ENCODE measurements around the gene UBAP1L. TPM values are rescaled to one million over a fixed set of nuclear protein-coding genes. Genes with fewer than 3 reads are reported as not detected.

The UBAP1L gene
- total RNA-seq, 2 donors from 2014 or later = 3.7 to 11.0 TPM

DNA sequence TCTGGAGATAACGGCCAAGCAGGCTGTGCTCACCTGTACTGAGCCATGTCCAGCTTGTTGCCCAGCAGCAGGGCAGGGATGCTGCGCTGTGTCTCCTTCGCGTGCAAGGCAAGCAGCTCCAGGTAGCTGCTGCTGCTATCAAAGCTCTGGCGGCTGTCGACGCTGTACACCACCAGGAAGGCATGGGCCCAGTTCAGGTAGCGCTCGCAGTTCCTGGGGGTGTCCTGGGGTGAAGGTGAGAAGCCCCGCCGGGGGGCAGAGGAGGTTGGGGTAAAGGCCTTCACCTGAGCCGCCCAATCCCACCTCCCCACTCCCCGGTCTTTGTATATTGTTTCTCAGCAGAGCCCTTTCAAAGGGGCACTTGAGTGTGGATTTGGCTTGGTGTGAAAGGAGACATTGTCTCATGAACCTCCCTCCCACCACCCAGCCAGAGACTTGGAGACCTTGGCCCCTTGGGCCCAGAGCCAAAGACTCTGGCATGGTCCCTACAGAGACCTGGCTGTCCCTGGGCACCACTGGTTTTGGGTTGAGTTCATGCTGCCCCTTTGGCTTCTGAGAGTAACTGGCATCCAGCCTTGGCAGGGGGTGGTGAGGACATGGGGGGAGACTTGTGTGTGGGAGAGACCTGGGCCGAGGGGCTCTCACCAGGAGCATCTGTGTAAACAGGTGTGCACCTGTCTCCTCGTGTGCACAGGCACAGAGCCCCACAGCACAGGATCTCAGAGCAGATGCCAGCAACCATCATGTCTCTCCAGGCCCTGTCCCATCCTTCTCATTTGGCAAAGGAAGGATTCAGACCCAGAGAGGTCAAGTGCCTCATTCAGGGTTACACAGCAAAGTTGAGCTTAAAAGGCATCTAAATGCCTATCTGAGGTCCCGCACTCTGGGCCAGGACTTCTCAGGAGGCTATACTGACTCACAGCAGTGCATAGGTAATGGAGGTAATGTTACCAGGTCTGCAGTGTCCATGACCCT lies 56.3 kb downstream of the UBAP1L start:
- H3K36me3 ChIP-seq = peaks cover 55% of the 10 kb centered on the region
- no peaks in the 10 kb centered on the region for H3K27me3 ChIP-seq (replicated peaks; ENCODE audit: insufficient read depth)
- ATAC-seq (ENCODE audit: insufficient number of reproducible peaks, low FRiP score, low read depth) = no peak
- no peak for DNase-seq (ENCODE audit: low spot score)
- TF ChIP-seq, protein P1, sequence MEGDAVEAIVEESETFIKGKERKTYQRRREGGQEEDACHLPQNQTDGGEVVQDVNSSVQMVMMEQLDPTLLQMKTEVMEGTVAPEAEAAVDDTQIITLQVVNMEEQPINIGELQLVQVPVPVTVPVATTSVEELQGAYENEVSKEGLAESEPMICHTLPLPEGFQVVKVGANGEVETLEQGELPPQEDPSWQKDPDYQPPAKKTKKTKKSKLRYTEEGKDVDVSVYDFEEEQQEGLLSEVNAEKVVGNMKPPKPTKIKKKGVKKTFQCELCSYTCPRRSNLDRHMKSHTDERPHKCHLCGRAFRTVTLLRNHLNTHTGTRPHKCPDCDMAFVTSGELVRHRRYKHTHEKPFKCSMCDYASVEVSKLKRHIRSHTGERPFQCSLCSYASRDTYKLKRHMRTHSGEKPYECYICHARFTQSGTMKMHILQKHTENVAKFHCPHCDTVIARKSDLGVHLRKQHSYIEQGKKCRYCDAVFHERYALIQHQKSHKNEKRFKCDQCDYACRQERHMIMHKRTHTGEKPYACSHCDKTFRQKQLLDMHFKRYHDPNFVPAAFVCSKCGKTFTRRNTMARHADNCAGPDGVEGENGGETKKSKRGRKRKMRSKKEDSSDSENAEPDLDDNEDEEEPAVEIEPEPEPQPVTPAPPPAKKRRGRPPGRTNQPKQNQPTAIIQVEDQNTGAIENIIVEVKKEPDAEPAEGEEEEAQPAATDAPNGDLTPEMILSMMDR (IDR thresholded peaks at IDR 0.05) = no peak
- no peaks in the 10 kb centered on the region for H3K9me3 ChIP-seq
- H3K27ac ChIP-seq = peak overlapping the region; percentile 97 to 99
- H3K4me3 ChIP-seq = no peak overlapping the region
- H3K4me1 ChIP-seq (ENCODE audit: control insufficient read depth in 1 of 2, low read depth in 2 of 2) = peaks cover 69 to 100% of the 10 kb centered on the region in 2 donors

DNA sequence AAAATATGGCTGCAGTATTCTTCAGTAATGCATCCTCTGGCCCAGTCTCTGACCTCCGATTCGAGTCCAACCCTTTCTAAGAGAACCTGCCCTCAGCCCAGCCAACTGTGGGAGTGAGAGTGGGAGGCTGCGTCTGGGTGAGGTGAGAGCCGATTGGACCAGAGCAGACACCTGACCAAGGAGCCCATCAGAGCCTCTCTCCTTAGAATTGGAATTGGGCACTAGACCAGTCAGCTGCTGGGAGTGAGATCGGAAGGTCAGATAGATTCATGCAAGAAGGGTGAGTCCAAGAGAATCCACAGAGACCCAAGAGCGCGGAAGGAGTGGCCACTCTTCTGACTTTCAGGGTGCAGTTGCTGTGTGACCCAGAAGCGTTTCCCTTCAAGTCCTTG lies 57.5 kb downstream of the UBAP1L start:
- TF ChIP-seq, protein P1 (IDR thresholded peaks at IDR 0.05) = no peak
- Histone ChIP-seq H3K9me3 (no peaks in the 10 kb centered on the region), H3K4me1 (ENCODE audit: control insufficient read depth in 1 of 2, low read depth in 2 of 2) (peaks cover 57 to 92% of the 10 kb centered on the region in 2 donors), H3K36me3 (peaks cover 60% of the 10 kb centered on the region), H3K4me3 (no peak overlapping the region), H3K27ac (peak overlapping the region; percentile 97 to 99), H3K27me3 (replicated peaks; ENCODE audit: insufficient read depth) (no peaks in the 10 kb centered on the region)
- ATAC-seq (ENCODE audit: insufficient number of reproducible peaks, low FRiP score, low read depth) (no peak), DNase-seq (ENCODE audit: low spot score) (no peak)

- no peak for ATAC-seq (ENCODE audit: insufficient number of reproducible peaks, low FRiP score, low read depth)
- TF ChIP-seq, protein P1 (IDR thresholded peaks at IDR 0.05) = no peak
- H3K4me1 ChIP-seq (ENCODE audit: control insufficient read depth in 1 of 2, low read depth in 2 of 2) = peaks cover 52 to 86% of the 10 kb centered on the region in 2 donors
- H3K4me3 ChIP-seq = no peak overlapping the region
- peaks cover 58% of the 10 kb centered on the region for H3K36me3 ChIP-seq
- H3K9me3 ChIP-seq = no peaks in the 10 kb centered on the region
- no peak for DNase-seq (ENCODE audit: low spot score)
- H3K27me3 ChIP-seq (replicated peaks; ENCODE audit: insufficient read depth) = no peaks in the 10 kb centered on the region
- H3K27ac ChIP-seq = peak overlapping the region; percentile 97 to 99
Measured at GRCh38 chr15:65056868-65057548, 58.0 kb downstream of the UBAP1L start.

- Histone ChIP-seq H3K27ac (peak overlapping the region; percentile 97 to 99), H3K36me3 (peaks cover 63% of the 10 kb centered on the region)
Measured at GRCh38 chr15:65056106-65056505, 58.9 kb downstream of the UBAP1L start.

More at GRCh38 chr15:65056106-65056505, 58.9 kb downstream of the UBAP1L start:
- DNase-seq (ENCODE audit: low spot score) (no peak), ATAC-seq (ENCODE audit: insufficient number of reproducible peaks, low FRiP score, low read depth) (no peak)
- no peak overlapping the region for H3K4me3 ChIP-seq
- H3K9me3 ChIP-seq = no peaks in the 10 kb centered on the region
- H3K27me3 ChIP-seq (replicated peaks; ENCODE audit: insufficient read depth) = no peaks in the 10 kb centered on the region
- TF ChIP-seq, protein P1 (IDR thresholded peaks at IDR 0.05) = no peak
- peaks cover 46 to 83% of the 10 kb centered on the region in 2 donors for H3K4me1 ChIP-seq (ENCODE audit: control insufficient read depth in 1 of 2, low read depth in 2 of 2)
